Right forelimb (tissue), 1 donor: ENCODE measurements around the gene DAP3.
"Not testable (repeated sequence)": the region's sequence is repeated elsewhere in the genome, so short reads cannot be mapped to it uniquely, and the experiment has no call there.

Source experiments
- DNase-seq: peaks from one replicate; pipeline ENCODE4 v3.0.0-alpha.2; 2018

Gene DAP3

GRCh38 chr1:155687705-155688323 lies 1.1 kb upstream of the DAP3 start:
- peak; percentile 79 for DNase-seq

- peak; percentile 96 for DNase-seq
These were observed 389 bp upstream of the DAP3 start, which contains the start of gene YY1AP1 for GRCh38 chr1:155688324-155689080. TSS of gene YY1AP1 (minus strand) at chr1:155688774. CDS start at chr1:155680436, 8,338 bp downstream.

GRCh38 chr1:155691992-155692528 lies 3.2 kb downstream of the DAP3 start:
- no peak for DNase-seq

GRCh38 chr1:155694167-155694566 lies 5.3 kb downstream of the DAP3 start:
- no peak for DNase-seq

GRCh38 chr1:155695072-155695471 lies 6.2 kb downstream of the DAP3 start:
- DNase-seq, result no peak

- DNase-seq, result no peak
These were observed 6.7 kb downstream of the DAP3 start for GRCh38 chr1:155695608-155696007.

- no peak for DNase-seq
These were observed 7.6 kb downstream of the DAP3 start for GRCh38 chr1:155696524-155696923.

- no peak for DNase-seq
These were observed 8.2 kb downstream of the DAP3 start for GRCh38 chr1:155697046-155697445.

GRCh38 chr1:155697616-155698015 lies 8.7 kb downstream of the DAP3 start:
- not testable (repeated sequence) for DNase-seq

GRCh38 chr1:155698382-155699038 lies 9.6 kb downstream of the DAP3 start:
- no peak for DNase-seq

GRCh38 chr1:155699062-155699461 lies 10.2 kb downstream of the DAP3 start:
- not testable (repeated sequence) for DNase-seq

GRCh38 chr1:155701675-155702074 lies 12.8 kb downstream of the DAP3 start:
- DNase-seq, result not testable (repeated sequence)

GRCh38 chr1:155703216-155703615 lies 14.3 kb downstream of the DAP3 start:
- DNase-seq, result no peak

- DNase-seq, result not testable (repeated sequence)
These were observed 15.5 kb downstream of the DAP3 start for GRCh38 chr1:155704414-155704813.

GRCh38 chr1:155706139-155706538 lies 17.2 kb downstream of the DAP3 start:
- DNase-seq, result no peak

- no peak for DNase-seq
These were observed 20.5 kb downstream of the DAP3 start for GRCh38 chr1:155709391-155709790.

GRCh38 chr1:155711457-155711856 lies 22.6 kb downstream of the DAP3 start:
- DNase-seq, result not testable (repeated sequence)

GRCh38 chr1:155712636-155713035 lies 23.7 kb downstream of the DAP3 start:
- DNase-seq, result not testable (repeated sequence)

- DNase-seq, result no peak
These were observed 24.2 kb downstream of the DAP3 start for GRCh38 chr1:155713075-155713474.

GRCh38 chr1:155715056-155715455 lies 26.2 kb downstream of the DAP3 start:
- not testable (repeated sequence) for DNase-seq

- DNase-seq, result no peak
These were observed 26.9 kb downstream of the DAP3 start for GRCh38 chr1:155715777-155716176.

GRCh38 chr1:155717041-155717440 lies 28.1 kb downstream of the DAP3 start:
- DNase-seq, result no peak

- DNase-seq, result not testable (repeated sequence)
These were observed 29.7 kb downstream of the DAP3 start for GRCh38 chr1:155718524-155719115.
